Epidermal melanocyte (primary cell): ENCODE data around the gene ZNF160.
"Not testable (repeated sequence)": the region's sequence is repeated elsewhere in the genome, so short reads cannot be mapped to it uniquely, and the experiment has no call there.

Experiments
- DNase-seq: peaks from one replicate; pipeline ENCODE4 v3.0.0; 2011; ENCODE audit warnings: low spot score; ENCODE audit not compliant: insufficient read length

Gene ZNF160

DNA sequence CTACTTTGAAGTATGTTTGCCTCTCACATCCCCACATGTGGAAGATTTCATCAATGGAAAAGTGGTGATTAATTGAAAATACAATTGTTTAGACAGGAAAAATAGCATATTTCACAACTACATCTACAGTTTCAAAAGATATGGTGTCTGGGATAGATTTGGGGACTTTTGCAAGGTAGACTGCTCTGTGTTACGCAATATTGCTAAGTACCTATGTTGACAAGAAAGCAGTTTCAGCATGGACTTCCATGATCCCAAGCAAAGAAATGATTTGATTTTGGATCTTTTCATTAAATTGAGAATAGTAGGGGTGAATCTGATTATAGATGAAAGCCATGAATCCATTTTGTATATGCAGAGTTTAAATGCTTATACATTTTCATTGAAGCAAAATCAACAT lies 10.5 kb downstream of the ZNF160 start:
- no peak for DNase-seq

- no peak for DNase-seq
These were observed 11.6 kb downstream of the ZNF160 start for GRCh38 chr19:53091413-53092254.

- DNase-seq, result no peak
These were observed 15.1 kb downstream of the ZNF160 start for GRCh38 chr19:53088091-53088490.

DNA sequence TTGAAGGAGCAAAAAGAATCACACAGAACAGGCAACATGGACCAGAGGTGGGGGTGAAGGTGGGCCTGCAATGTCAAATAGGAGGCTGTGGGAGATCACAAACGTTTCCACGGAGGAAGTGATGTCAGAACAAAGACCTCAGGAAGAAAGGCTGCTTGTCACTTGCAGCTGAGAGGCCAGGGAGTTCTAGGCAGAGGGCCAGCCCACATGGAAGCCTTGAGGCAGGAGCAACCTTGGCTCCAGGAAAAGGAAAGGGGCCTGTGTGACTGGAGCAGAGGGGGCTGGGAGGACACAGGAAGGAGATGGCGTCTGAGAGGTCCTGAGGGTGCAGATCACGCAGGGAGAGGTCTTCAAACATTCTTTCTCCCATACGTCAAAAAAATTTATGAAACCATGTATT lies 16.3 kb downstream of the ZNF160 start:
- DNase-seq, result no peak

DNA sequence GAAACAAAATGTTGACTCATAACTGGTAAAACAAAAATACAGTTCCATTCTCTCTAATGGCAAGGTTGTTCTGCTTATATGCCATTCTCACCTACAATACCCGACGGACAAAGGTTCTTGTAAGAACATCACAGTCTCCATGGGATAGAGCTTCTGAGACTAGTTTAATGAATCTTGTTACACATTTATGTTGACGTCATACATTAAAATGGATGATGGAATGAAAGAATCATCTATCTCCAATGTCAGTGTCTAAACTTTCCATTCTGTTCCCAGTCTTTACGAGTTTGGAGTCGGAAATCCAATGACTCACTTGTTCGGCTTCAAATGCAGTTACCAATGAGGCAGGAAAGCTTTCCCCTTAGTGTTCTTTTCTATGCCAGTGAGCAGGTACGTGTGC lies 17.7 kb downstream of the ZNF160 start:
- no peak for DNase-seq

DNA sequence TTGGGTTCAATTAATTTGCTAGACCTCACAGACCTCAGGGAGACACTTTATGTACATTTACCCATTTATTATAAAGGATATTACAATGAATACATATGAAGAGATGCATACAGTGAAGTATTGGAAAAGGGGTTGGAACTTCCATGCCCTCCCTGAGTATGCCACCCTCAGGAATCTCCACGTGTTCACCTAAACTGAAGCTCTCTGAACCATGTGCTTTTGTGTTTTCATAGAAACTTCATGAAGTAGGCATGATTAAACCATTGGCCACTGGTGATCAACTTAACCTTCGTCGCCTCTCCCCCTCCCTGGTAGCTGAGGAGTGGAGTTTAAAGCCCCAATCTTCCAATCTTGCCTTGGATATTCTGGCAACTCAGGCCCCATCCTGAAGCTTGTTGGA lies 20.3 kb downstream of the ZNF160 start:
- no peak for DNase-seq

- DNase-seq, result no peak
These were observed 23.8 kb downstream of the ZNF160 start for GRCh38 chr19:53079313-53079924.

DNA sequence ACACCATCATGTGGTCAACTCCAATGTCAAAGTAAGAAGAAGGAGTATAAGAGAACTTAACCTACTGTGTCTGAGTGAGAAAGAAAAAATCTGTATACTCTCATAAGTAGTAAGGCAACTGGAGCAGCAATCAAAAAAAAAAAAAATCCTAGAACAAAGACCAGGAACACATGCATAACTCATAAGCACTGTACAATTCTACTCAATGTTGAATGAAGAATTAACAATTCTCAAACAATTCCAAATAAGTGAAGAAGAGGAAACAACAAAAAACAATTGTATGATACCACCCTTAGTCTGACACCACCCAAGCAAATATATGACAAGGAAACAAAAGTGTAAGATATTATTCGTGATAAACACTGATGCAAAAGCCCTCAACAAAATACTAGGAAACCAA lies 24.6 kb downstream of the ZNF160 start:
- no peak for DNase-seq

DNA sequence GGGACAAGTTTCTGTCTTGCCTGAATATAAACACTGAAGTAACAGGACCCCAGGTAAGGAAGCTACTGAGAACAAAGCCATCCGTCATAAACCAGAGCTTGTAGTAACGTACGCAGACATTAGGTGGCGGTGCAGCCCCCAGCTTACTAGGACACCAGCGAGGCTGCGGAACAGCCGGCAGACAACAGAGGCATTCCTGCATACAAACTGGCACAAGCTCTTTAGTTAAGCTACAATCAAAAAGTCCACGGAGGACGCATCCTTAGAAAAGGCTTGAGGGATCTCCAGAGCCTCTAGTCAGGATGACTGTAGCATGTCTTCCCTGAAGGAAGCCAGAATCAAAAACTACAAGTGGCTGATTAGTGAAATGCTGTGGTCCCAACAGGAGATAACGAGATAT lies 26.2 kb downstream of the ZNF160 start:
- DNase-seq, result no peak

DNA sequence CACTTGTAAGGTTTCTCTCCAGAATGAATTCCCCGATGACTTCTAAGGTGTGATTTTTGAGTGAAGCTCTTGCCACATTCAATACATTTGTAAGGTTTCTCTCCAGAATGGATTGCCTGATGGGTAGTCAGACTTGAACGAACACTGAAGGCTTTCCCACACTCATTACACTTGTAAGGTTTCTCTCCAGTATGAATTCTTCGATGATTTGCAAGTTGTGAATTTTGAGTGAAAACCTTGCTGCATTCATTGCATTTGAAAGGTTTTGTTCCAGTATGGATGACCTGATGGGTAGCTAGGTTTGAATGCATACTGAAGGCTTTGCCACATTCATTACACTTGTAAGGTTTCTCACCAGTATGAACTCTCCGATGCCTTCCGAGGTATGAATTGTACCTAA lies 34.4 kb downstream of the ZNF160 start:
- DNase-seq, result no peak

GRCh38 chr19:53068199-53068598 lies 35.0 kb downstream of the ZNF160 start:
- DNase-seq, result no peak

DNA sequence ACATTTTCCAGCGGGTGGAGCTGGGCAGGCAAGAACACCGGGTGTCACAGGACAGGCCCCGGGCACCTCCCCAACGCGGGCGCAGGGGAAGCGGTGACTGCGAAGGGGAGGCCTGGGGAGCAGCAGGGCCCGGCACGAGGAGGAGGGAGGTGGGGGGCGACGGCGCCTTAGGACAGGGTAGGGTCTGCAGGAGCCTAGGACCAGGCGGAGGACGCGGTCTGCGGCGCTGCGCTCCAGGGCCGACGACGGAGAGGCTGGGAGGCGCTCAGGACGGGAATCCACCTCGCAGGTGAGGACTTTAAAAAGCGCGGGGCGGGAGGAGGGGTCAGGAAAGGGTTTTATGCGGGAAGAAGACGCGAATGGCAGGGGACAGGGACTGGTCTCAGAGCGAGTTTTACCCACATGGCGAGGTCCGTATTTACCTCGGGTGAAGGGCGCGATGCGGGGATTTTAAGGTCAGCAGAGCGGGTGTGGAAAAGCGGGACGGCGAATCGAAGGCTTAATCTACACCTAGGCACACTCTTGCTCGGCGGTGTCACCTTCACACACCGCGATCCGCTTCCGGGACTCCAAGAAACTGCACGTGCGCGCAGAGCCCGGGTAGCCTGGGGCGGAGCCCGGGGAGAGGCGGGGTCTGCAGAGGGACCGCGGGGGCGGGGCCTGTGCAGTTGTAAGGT lies 45.2 kb downstream of the ZNF160 start:
- no peak for DNase-seq

- no peak for DNase-seq
These were observed 48.1 kb downstream of the ZNF160 start for GRCh38 chr19:53055117-53055516.

GRCh38 chr19:53047379-53047778 lies 55.8 kb downstream of the ZNF160 start:
- DNase-seq, result no peak

DNA sequence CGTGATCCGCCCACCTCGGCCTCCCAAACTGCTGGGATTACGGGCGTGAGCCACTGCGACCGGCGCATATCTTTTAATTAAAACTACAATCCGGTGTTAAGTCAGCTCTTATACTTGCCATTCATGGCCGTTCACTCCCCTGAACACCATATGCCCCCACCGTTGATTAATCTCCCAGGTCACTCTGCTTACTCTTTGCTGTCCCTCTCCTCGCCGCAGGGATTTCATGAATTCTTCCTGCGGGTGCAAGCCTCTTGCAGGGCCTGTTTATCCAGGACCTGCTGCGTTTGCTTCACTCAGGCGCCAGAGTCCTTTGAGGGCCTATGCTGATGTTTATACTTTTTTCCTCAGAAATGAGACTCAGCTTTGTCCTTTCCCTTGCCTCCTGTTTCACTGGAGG lies 57.7 kb downstream of the ZNF160 start:
- DNase-seq, result no peak

- DNase-seq, result no peak
These were observed 61.9 kb downstream of the ZNF160 start for GRCh38 chr19:53041366-53041765.

GRCh38 chr19:53037101-53038097 lies 65.8 kb downstream of the ZNF160 start:
- no peak for DNase-seq

GRCh38 chr19:53034948-53035675 lies 68.1 kb downstream of the ZNF160 start:
- DNase-seq, result no peak

GRCh38 chr19:53034054-53034453 lies 69.2 kb downstream of the ZNF160 start:
- DNase-seq, result no peak

- DNase-seq, result not testable (repeated sequence)
These were observed 74.9 kb downstream of the ZNF160 start for GRCh38 chr19:53028306-53028705.

DNA sequence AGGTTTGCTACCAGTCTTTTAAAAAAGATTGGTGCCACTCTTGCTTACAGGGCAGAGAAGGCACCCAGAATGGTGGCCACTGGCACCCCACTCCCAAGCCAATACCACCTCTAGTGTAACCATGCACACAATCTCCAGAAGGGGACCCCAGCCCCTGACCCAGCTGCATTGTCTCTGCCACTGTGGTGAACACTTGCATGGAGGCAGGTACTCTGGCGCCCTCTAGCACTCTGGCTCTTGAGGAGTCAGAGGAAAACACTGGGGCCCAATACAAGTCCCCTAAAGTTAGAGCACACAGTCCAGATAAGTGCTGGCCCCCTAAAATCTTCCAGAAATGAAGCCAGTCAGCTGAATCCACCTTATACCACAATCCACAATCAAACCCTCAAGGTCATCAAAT lies 83.5 kb downstream of the ZNF160 start:
- no peak for DNase-seq
